Measurements from ENCODE around the gene DAGLA.

GRCh38 chr11:61707574-61707973, 27.4 kb downstream of the DAGLA start:
- TF ChIP-seq POLR2A (IDR thresholded peaks at IDR 0.05; ENCODE audit: low read depth, low read length) (no peak), POLR2AphosphoS5 (IDR thresholded peaks at IDR 0.05; ENCODE audit: low read depth, low read length) (no peak), SPI1 (IDR thresholded peaks at IDR 0.05; ENCODE audit: low read depth, low read length) (no peak), TAF1 (IDR thresholded peaks at IDR 0.05; ENCODE audit: low read depth, low read length) (no peak)
